H1 (cell line): Measurements from ENCODE around the gene BSN. TPM values are rescaled to one million over a fixed set of nuclear protein-coding genes. Genes with fewer than 3 reads are reported as not detected.

Experiments used
- ASH2L ChIP-seq: fragments of 200-600, 300-600 bp; sonication (generic); IDR thresholded peaks from one replicate; pipeline ENCODE4 v1.7.1; 2017; ENCODE audit warnings: low read length
- ATF2 ChIP-seq: IDR thresholded peaks from 2 replicates; pipeline ENCODE4 v1.6.1; 2012; ENCODE audit warnings: low read length, inconsistent platforms
- CBX5 ChIP-seq: fragments of 300-800, 300-1000 bp; sonication (generic); IDR thresholded peaks from 2 replicates; pipeline ENCODE4 v1.7.1; 2016; ENCODE audit warnings: antibody characterized with exemption, low read length, low read depth
- CHD7 ChIP-seq: fragments of 300-600 bp; sonication (generic); IDR thresholded peaks from 2 replicates; pipeline ENCODE4 v1.7.1; 2012; ENCODE audit warnings: low read length, moderate library complexity, mild to moderate bottlenecking, inconsistent platforms; ENCODE audit not compliant: insufficient replicate concordance
- FOSL1 ChIP-seq: IDR thresholded peaks from 2 replicates; pipeline ENCODE4 v1.6.1; 2011; ENCODE audit warnings: mild to moderate bottlenecking, low read depth, low read length, moderate library complexity; ENCODE audit not compliant: insufficient read depth
- KDM5A ChIP-seq: fragments of 200-600 bp; IDR thresholded peaks from 2 replicates; pipeline ENCODE4 v1.7.1; 2012; ENCODE audit warnings: mild to moderate bottlenecking, low read length, inconsistent platforms, mixed read lengths
- PHF8 ChIP-seq: fragments of 200-600 bp; sonication (generic); conservative IDR thresholded peaks from 2 replicates; pipeline ENCODE4 v1.7.1; 2012; ENCODE audit warnings: low read depth, mild to moderate bottlenecking, inconsistent platforms, low read length, moderate library complexity
- POLR2A ChIP-seq, 2 experiments: IDR thresholded peaks; 1 replicate in 1 of 2; 2 replicates in 1 of 2; pipeline ENCODE4 v1.6.1; 2011; ENCODE audit warnings: low read depth in 2 of 2, low read length in 2 of 2, mild to moderate bottlenecking in 2 of 2; ENCODE audit errors: control extremely low read depth in 1 of 2
- SP2 ChIP-seq: IDR thresholded peaks from 2 replicates; pipeline ENCODE4 v1.6.1; 2012; ENCODE audit warnings: mild to moderate bottlenecking, low read length, inconsistent platforms
- TCF12 ChIP-seq: IDR thresholded peaks from 2 replicates; pipeline ENCODE4 v1.6.1; 2011; ENCODE audit warnings: low read depth, mild to moderate bottlenecking, low read length
- ZNF274 ChIP-seq: IDR thresholded peaks from 2 replicates; pipeline ENCODE4 v1.7.0; 2012; ENCODE audit warnings: low read length, borderline replicate concordance; ENCODE audit errors: extremely low read depth
- polyA plus RNA-seq, 7 experiments: library from polyadenylated mRNA; depleted of rRNA in 3 of 7; stranded (reverse) in 5 of 7; unstranded in 2 of 7; fragments of >200 nt in 5 of 7; fragments of 200-250 nt in 2 of 7; gene quantifications; 1 replicate in 5 of 7; 2 replicates in 1 of 7; 4 replicates in 1 of 7; pipeline versions ENCODE4 v1.2.1 to v1.2.3, GENCODE V29; 2011 to 2013; ENCODE audit warnings: missing spikeins in 2 of 7, mixed read lengths in 2 of 7
- total RNA-seq: library from RNA; stranded (reverse); fragmentation: NEBNext Ultra II Directional; extraction: Animal tissue kit (Norgen Biotek cat#: 25700); gene quantifications from 2 replicates; pipeline ENCODE4 v1.2.1, GENCODE V29; 2021

The BSN gene
- total and polyA plus RNA-seq, 2 of the 8 experiments (the other 6 are each of a cell fraction or from before 2014, with no cell fraction given) = 0.60 to 3.0 TPM

GRCh38 chr3:49675912-49676311 lies 121.6 kb downstream of the BSN start (continued):
- TF ChIP-seq CHD7 = no peak
- TF ChIP-seq FOSL1 = no peak
- TF ChIP-seq ATF2 = no peak
- TF ChIP-seq KDM5A = no peak
- TF ChIP-seq ZNF274 = no peak
- no peak for TF ChIP-seq CBX5
- TF ChIP-seq POLR2A (IDR thresholded peaks at IDR 0.05; ENCODE audit: control extremely low read depth in 1 of 2, low read depth in 2 of 2, low read length in 2 of 2) = no peak
- no peak for TF ChIP-seq ASH2L
- no peak for TF ChIP-seq PHF8
- no peak for TF ChIP-seq SP2
- no peak for TF ChIP-seq TCF12
